GM23338 (cell line): ENCODE data around the gene RCBTB2. TPM values are rescaled to one million over a fixed set of nuclear protein-coding genes. Genes with fewer than 3 reads are reported as not detected.

Experiments
- ATAC-seq: fragments of 200-7000 bp; cut with Tn5 transposase; 3 replicates; pipeline ENCODE4 v1.9.1; 2020
- DNase-seq: peaks from one replicate; pipeline ENCODE4 v3.0.0-alpha.2; 2015; ENCODE audit warnings: low spot score
- H2AFZ ChIP-seq: fragments of 200-600 bp; sonication (generic); 2 replicates; pipeline ENCODE4 v1.8.0; 2016; ENCODE audit warnings: antibody characterized with exemption, mild to moderate bottlenecking, moderate library complexity
- H3F3A ChIP-seq: fragments of 200-600 bp; sonication (generic); replicated peaks from 2 replicates; pipeline ENCODE4 v1.8.0; 2017; ENCODE audit warnings: antibody characterized with exemption, mixed run types, low read depth
- H3K27ac ChIP-seq: fragments of 200-600 bp; sonication (generic); 2 replicates; pipeline ENCODE4 v1.6.1; 2016; ENCODE audit warnings: low read depth
- H3K27me3 ChIP-seq: fragments of 200-600 bp; sonication (generic); 2 replicates; pipeline ENCODE4 v1.8.0; 2016; ENCODE audit warnings: mild to moderate bottlenecking, mixed run types, moderate library complexity; ENCODE audit not compliant: insufficient read depth
- H3K36me3 ChIP-seq: fragments of 200-600 bp; sonication (generic); 2 replicates; pipeline ENCODE4 v1.8.0; 2016; ENCODE audit warnings: mild to moderate bottlenecking; ENCODE audit not compliant: insufficient read depth
- H3K4me1 ChIP-seq: fragments of 200-600 bp; sonication (generic); 2 replicates; pipeline ENCODE4 v1.8.0; 2016; ENCODE audit warnings: mild to moderate bottlenecking, moderate library complexity; ENCODE audit not compliant: insufficient read depth
- H3K4me2 ChIP-seq: fragments of 200-600 bp; sonication (generic); 2 replicates; pipeline ENCODE4 v1.7.1; 2017; ENCODE audit warnings: mixed run types
- H3K4me3 ChIP-seq: fragments of 200-600 bp; sonication (generic); 2 replicates; pipeline ENCODE4 v1.6.1; 2016; ENCODE audit warnings: mixed run types
- H3K79me2 ChIP-seq: fragments of 200-600 bp; sonication (generic); replicated peaks from 2 replicates; pipeline ENCODE4 v1.8.0; 2017; ENCODE audit warnings: mild to moderate bottlenecking; ENCODE audit not compliant: insufficient read depth
- H3K9me2 ChIP-seq: fragments of 200-600 bp; sonication (generic); 2 replicates; pipeline ENCODE4 v1.8.0; 2017; ENCODE audit not compliant: insufficient read depth
- H4K20me1 ChIP-seq: fragments of 200-600 bp; sonication (generic); replicated peaks from 2 replicates; pipeline ENCODE4 v1.8.0; 2017; ENCODE audit warnings: mild to moderate bottlenecking; ENCODE audit not compliant: insufficient read depth
- H3K27ac Mint-ChIP-seq: 2 replicates; pipeline ENCODE4 v1.8.0; 2020; ENCODE audit warnings: inconsistent platforms, mild to moderate bottlenecking, moderate library complexity, mixed read lengths
- H3K27me3 Mint-ChIP-seq: 3 replicates; pipeline ENCODE4 v1.8.0; 2022; ENCODE audit warnings: low read depth, mild to moderate bottlenecking, moderate library complexity, mixed read lengths, inconsistent platforms; ENCODE audit not compliant: insufficient read depth, poor library complexity
- H3K36me3 Mint-ChIP-seq: 3 replicates; pipeline ENCODE4 v1.8.0; 2021; ENCODE audit warnings: low read depth, mild to moderate bottlenecking, inconsistent platforms, moderate library complexity, mixed read lengths
- H3K4me1 Mint-ChIP-seq: 3 replicates; pipeline ENCODE4 v1.8.0; 2020; ENCODE audit warnings: mild to moderate bottlenecking, inconsistent platforms, mixed read lengths
- H3K4me3 Mint-ChIP-seq: 3 replicates; pipeline ENCODE4 v1.8.0; 2021; ENCODE audit warnings: moderate library complexity, mild to moderate bottlenecking, inconsistent platforms, mixed read lengths
- H3K9me3 Mint-ChIP-seq: 3 replicates; pipeline ENCODE4 v1.8.0; 2020; ENCODE audit warnings: moderate library complexity, mild to moderate bottlenecking, inconsistent platforms, mixed read lengths
- EZH2phosphoT487 ChIP-seq: fragments of 200-600 bp; sonication (generic); IDR thresholded peaks from one replicate; pipeline ENCODE4 v1.8.1; 2018; ENCODE audit warnings: antibody characterized with exemption; ENCODE audit not compliant: unreplicated experiment
- JUNB ChIP-seq: IDR thresholded peaks from one replicate; pipeline ENCODE4 v1.6.1; 2016; ENCODE audit warnings: antibody characterized with exemption; ENCODE audit not compliant: unreplicated experiment
- NANOG ChIP-seq: IDR thresholded peaks from 2 replicates; pipeline ENCODE4 v1.6.1; 2016; ENCODE audit warnings: antibody characterized with exemption, borderline replicate concordance
- POLR2AphosphoS5 ChIP-seq: IDR thresholded peaks from 2 replicates; pipeline ENCODE4 v1.6.1; 2016; ENCODE audit warnings: antibody characterized with exemption, low read depth
- STAT1 ChIP-seq: IDR thresholded peaks from one replicate; pipeline ENCODE4 v1.6.1; 2016; ENCODE audit warnings: antibody characterized with exemption; ENCODE audit not compliant: unreplicated experiment
- ZNF114 ChIP-seq: fragments of 250-450 bp; sonication (Bioruptor Pico); IDR thresholded peaks from 2 replicates; pipeline ENCODE4 v1.5.0; 2020; ENCODE audit warnings: mild to moderate bottlenecking, moderate library complexity
- ZNF331 ChIP-seq: fragments of 250-450 bp; sonication (Bioruptor Pico); IDR thresholded peaks from 2 replicates; pipeline ENCODE4 v1.5.0; 2020; ENCODE audit warnings: low read depth, mild to moderate bottlenecking, moderate library complexity
- polyA plus RNA-seq: library from polyadenylated mRNA; unstranded; fragments of >200 nt; fragmentation: Nextera tagmentation; extraction: Ambion mirVana; gene quantifications from 2 replicates; pipeline ENCODE4 v1.2.1, GENCODE V29; 2016
- total RNA-seq: library from RNA; depleted of rRNA; stranded (reverse); fragments of >200 nt; shearing (Covaris generic); gene quantifications from 2 replicates; pipeline ENCODE4 v1.2.3, GENCODE V29; 2014
- TF ChIP-seq, protein P1 (sequence below): fragments of 250-450 bp; sonication (Bioruptor Pico); IDR thresholded peaks from 2 replicates; pipeline ENCODE4 v1.5.0; 2020; ENCODE audit warnings: mild to moderate bottlenecking, moderate library complexity
- TF ChIP-seq, protein P2 (sequence below), 2 experiments: fragments of 200-600 bp in 1 of 2; sonication (generic) in 1 of 2; conservative IDR thresholded peaks; 2 replicates each; pipeline versions ENCODE4 v1.5.1 to v1.6.1; 2016 to 2017; ENCODE audit warnings: antibody characterized with exemption in 2 of 2, low read depth in 2 of 2, mild to moderate bottlenecking in 2 of 2, moderate library complexity in 1 of 2

RCBTB2 gene
- total and polyA plus RNA-seq, 2 experiments from 2014 or later = 8.1 to 20.8 TPM

DNA sequence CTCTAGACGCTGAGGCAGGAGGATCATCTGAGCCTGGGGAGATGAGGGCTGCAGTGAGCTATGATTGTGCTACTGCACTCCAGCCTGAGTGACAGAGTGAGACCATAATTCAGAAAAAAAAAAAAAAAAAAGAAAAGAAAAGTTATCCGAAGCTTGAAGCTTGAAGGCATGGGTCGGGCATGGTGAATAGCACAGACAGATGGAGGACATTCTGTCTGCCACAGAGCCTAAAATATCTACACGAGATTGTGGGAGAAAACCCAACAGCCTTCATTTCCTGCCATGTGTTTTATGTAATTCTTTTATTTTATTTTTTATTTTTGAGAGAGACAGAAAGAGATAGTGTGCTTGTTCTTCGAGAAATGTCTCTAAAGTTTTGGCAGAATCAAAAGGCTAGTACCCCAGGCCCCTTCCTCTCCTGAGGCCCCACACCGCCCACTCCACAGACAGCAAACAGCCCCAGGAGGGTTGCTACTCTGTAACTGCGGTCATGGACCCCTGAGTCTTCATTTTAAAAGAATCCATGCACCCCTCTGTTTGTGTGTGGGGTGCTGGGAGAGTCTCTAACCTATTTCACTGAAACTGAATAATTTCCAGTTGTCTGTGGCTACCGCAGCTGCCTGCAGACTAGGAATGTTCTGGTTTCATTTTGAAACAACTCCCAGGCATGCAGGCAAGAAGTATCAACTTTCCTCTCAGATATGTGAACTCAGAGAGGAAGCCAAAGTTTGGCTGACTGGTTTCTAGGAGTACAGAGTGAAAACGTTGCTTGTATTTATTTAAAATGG is 38.4 kb upstream of the RCBTB2 start (continued):
- TF ChIP-seq, protein P1, sequence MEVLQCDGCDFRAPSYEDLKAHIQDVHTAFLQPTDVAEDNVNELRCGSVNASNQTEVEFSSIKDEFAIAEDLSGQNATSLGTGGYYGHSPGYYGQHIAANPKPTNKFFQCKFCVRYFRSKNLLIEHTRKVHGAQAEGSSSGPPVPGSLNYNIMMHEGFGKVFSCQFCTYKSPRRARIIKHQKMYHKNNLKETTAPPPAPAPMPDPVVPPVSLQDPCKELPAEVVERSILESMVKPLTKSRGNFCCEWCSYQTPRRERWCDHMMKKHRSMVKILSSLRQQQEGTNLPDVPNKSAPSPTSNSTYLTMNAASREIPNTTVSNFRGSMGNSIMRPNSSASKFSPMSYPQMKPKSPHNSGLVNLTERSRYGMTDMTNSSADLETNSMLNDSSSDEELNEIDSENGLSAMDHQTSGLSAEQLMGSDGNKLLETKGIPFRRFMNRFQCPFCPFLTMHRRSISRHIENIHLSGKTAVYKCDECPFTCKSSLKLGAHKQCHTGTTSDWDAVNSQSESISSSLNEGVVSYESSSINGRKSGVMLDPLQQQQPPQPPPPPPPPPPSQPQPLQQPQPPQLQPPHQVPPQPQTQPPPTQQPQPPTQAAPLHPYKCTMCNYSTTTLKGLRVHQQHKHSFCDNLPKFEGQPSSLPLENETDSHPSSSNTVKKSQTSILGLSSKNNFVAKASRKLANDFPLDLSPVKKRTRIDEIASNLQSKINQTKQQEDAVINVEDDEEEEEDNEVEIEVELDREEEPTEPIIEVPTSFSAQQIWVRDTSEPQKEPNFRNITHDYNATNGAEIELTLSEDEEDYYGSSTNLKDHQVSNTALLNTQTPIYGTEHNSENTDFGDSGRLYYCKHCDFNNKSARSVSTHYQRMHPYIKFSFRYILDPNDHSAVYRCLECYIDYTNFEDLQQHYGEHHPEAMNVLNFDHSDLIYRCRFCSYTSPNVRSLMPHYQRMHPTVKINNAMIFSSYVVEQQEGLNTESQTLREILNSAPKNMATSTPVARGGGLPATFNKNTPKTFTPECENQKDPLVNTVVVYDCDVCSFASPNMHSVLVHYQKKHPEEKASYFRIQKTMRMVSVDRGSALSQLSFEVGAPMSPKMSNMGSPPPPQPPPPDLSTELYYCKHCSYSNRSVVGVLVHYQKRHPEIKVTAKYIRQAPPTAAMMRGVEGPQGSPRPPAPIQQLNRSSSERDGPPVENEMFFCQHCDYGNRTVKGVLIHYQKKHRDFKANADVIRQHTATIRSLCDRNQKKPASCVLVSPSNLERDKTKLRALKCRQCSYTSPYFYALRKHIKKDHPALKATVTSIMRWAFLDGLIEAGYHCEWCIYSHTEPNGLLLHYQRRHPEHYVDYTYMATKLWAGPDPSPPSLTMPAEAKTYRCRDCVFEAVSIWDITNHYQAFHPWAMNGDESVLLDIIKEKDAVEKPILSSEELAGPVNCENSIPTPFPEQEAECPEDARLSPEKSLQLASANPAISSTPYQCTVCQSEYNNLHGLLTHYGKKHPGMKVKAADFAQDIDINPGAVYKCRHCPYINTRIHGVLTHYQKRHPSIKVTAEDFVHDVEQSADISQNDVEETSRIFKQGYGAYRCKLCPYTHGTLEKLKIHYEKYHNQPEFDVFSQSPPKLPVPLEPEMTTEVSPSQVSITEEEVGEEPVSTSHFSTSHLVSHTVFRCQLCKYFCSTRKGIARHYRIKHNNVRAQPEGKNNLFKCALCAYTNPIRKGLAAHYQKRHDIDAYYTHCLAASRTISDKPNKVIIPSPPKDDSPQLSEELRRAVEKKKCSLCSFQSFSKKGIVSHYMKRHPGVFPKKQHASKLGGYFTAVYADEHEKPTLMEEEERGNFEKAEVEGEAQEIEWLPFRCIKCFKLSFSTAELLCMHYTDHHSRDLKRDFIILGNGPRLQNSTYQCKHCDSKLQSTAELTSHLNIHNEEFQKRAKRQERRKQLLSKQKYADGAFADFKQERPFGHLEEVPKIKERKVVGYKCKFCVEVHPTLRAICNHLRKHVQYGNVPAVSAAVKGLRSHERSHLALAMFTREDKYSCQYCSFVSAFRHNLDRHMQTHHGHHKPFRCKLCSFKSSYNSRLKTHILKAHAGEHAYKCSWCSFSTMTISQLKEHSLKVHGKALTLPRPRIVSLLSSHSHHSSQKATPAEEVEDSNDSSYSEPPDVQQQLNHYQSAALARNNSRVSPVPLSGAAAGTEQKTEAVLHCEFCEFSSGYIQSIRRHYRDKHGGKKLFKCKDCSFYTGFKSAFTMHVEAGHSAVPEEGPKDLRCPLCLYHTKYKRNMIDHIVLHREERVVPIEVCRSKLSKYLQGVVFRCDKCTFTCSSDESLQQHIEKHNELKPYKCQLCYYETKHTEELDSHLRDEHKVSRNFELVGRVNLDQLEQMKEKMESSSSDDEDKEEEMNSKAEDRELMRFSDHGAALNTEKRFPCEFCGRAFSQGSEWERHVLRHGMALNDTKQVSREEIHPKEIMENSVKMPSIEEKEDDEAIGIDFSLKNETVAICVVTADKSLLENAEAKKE = no peak
- TF ChIP-seq EZH2phosphoT487 (no peak), NANOG (no peak)
- TF ChIP-seq, protein P2, sequence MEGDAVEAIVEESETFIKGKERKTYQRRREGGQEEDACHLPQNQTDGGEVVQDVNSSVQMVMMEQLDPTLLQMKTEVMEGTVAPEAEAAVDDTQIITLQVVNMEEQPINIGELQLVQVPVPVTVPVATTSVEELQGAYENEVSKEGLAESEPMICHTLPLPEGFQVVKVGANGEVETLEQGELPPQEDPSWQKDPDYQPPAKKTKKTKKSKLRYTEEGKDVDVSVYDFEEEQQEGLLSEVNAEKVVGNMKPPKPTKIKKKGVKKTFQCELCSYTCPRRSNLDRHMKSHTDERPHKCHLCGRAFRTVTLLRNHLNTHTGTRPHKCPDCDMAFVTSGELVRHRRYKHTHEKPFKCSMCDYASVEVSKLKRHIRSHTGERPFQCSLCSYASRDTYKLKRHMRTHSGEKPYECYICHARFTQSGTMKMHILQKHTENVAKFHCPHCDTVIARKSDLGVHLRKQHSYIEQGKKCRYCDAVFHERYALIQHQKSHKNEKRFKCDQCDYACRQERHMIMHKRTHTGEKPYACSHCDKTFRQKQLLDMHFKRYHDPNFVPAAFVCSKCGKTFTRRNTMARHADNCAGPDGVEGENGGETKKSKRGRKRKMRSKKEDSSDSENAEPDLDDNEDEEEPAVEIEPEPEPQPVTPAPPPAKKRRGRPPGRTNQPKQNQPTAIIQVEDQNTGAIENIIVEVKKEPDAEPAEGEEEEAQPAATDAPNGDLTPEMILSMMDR (conservative IDR thresholded peaks at IDR 0.05; ENCODE audit: low read depth in 2 of 2) = no peak

GRCh38 chr13:48570216-48570828 is 37.4 kb upstream of the RCBTB2 start:
- H3K4me3 Mint-ChIP-seq = no peak overlapping the region
- H3K9me2 ChIP-seq = no peaks in the 10 kb centered on the region
- TF ChIP-seq ZNF331 (CRISPR knock-in tag) (no peak), STAT1 (no peak), JUNB (no peak), POLR2AphosphoS5 (no peak), ZNF114 (no peak)

More at GRCh38 chr13:48570216-48570828, 37.4 kb upstream of the RCBTB2 start:
- Histone ChIP-seq H4K20me1 (no peaks in the 10 kb centered on the region), H3K4me1 (peaks cover 19% of the 10 kb centered on the region; the same call in 1 of the 2 replicates), H3K27ac (no peak overlapping the region), H3K4me3 (no peak overlapping the region), H3K27me3 (no peaks in the 10 kb centered on the region), H3F3A (no peaks in the 10 kb centered on the region), H3K4me2 (no peak overlapping the region), H2AFZ (peak overlapping the region; percentile 76), H3K79me2 (no peaks in the 10 kb centered on the region), H3K36me3 (no peaks in the 10 kb centered on the region)
- ATAC-seq (no peak; the same call in 2 of the 3 replicates), DNase-seq (no peak)
- no peaks in the 10 kb centered on the region for H3K27me3 Mint-ChIP-seq
- H3K9me3 Mint-ChIP-seq = no peaks in the 10 kb centered on the region
- no peaks in the 10 kb centered on the region for H3K36me3 Mint-ChIP-seq
- 0 out of 2 replicates have a peak overlapping the region, but pooled peaks have one; percentile 13 for H3K27ac Mint-ChIP-seq
- H3K4me1 Mint-ChIP-seq = peaks cover 6% of the 10 kb centered on the region; the same call in 2 of the 3 replicates
